C1 segment of cervical spinal cord (tissue), 14 donors: Measurements from ENCODE around the gene NIPAL1.
"Not testable (repeated sequence)": the region's sequence is repeated elsewhere in the genome, so short reads cannot be mapped to it uniquely, and the experiment has no call there.

ENCODE experiments used
- DNase-seq, 14 donors: peaks; one replicate each; lab custom pipeline; 2025; lab: John Stamatoyannopoulos, UW

The NIPAL1 gene

GRCh38 chr4:48016141-48017107 lies at the start of gene NIPAL1, which contains the start of gene CNGA1:
TSS of gene NIPAL1 (plus strand) at chr4:48016772. CDS start at chr4:48016840, 68 bp downstream.
TSS of gene CNGA1 (minus strand) at chr4:48016681. CDS start at chr4:47952689, 63,992 bp downstream.
- peak in 11 of 14 donors; percentile 5 to 56 (median 23) for DNase-seq

- no peak for DNase-seq
Measured at GRCh38 chr4:47968847-47969246, 47.7 kb upstream of the NIPAL1 start.

GRCh38 chr4:47972181-47972580 lies 44.4 kb upstream of the NIPAL1 start:
- DNase-seq, result no peak

- DNase-seq, result no peak
Measured at GRCh38 chr4:47972721-47973120, 43.9 kb upstream of the NIPAL1 start.

GRCh38 chr4:47974566-47974965 lies 42.0 kb upstream of the NIPAL1 start:
- no peak for DNase-seq

GRCh38 chr4:47990145-47990544 lies 26.4 kb upstream of the NIPAL1 start:
- no peak for DNase-seq

GRCh38 chr4:47992475-47992874 lies 24.1 kb upstream of the NIPAL1 start:
- not testable (repeated sequence) for DNase-seq

GRCh38 chr4:47996021-47996420 lies 20.6 kb upstream of the NIPAL1 start:
- no peak for DNase-seq

GRCh38 chr4:48002267-48002666 lies 14.3 kb upstream of the NIPAL1 start:
- no peak for DNase-seq

GRCh38 chr4:48003568-48003967 lies 13.0 kb upstream of the NIPAL1 start:
- not testable (repeated sequence) for DNase-seq

GRCh38 chr4:48005781-48006180 lies 10.8 kb upstream of the NIPAL1 start:
- no peak for DNase-seq

GRCh38 chr4:48008021-48008596 lies 8.5 kb upstream of the NIPAL1 start:
- no peak for DNase-seq

- DNase-seq, result not testable (repeated sequence)
Measured at GRCh38 chr4:48010906-48011305, 5.7 kb upstream of the NIPAL1 start.

- no peak for DNase-seq
Measured at GRCh38 chr4:48011722-48012121, 4.8 kb upstream of the NIPAL1 start.

GRCh38 chr4:48012824-48013223 lies 3.7 kb upstream of the NIPAL1 start:
- no peak for DNase-seq

- no peak for DNase-seq
Measured at GRCh38 chr4:48015216-48015615, 1.4 kb upstream of the NIPAL1 start.

GRCh38 chr4:48015678-48016077 lies 894 bp upstream of the NIPAL1 start:
- no peak for DNase-seq

- peak in 1 of 14 donors; percentile 4 for DNase-seq
Measured at GRCh38 chr4:48017108-48017571, 568 bp downstream of the NIPAL1 start.

GRCh38 chr4:48018112-48018511 lies 1.5 kb downstream of the NIPAL1 start:
- no peak for DNase-seq

GRCh38 chr4:48021100-48021499 lies 4.5 kb downstream of the NIPAL1 start:
- DNase-seq, result no peak

- no peak for DNase-seq
Measured at GRCh38 chr4:48022192-48022799, 5.7 kb downstream of the NIPAL1 start.

GRCh38 chr4:48024522-48024921 lies 8.0 kb downstream of the NIPAL1 start:
- no peak for DNase-seq
